Retinal pigment epithelial cell (primary cell): Measurements from ENCODE around the gene ARFGEF3.
"Not testable (repeated sequence)": the region's sequence is repeated elsewhere in the genome, so short reads cannot be mapped to it uniquely, and the experiment has no call there.

Experiments used
- DNase-seq: peaks from one replicate; pipeline ENCODE4 v3.0.0-alpha.2; 2010; ENCODE audit warnings: low read depth
- H3K4me3 ChIP-seq: 2 replicates; pipeline ENCODE4 v1.5.1; 2011; ENCODE audit warnings: mild to moderate bottlenecking, low read length, control low read depth, moderate library complexity
- TF ChIP-seq, protein P1 (sequence below): conservative IDR thresholded peaks from 2 replicates; pipeline ENCODE4 v1.5.1; 2011; ENCODE audit warnings: low read depth, low read length, control low read depth, inconsistent platforms

Gene ARFGEF3

DNA sequence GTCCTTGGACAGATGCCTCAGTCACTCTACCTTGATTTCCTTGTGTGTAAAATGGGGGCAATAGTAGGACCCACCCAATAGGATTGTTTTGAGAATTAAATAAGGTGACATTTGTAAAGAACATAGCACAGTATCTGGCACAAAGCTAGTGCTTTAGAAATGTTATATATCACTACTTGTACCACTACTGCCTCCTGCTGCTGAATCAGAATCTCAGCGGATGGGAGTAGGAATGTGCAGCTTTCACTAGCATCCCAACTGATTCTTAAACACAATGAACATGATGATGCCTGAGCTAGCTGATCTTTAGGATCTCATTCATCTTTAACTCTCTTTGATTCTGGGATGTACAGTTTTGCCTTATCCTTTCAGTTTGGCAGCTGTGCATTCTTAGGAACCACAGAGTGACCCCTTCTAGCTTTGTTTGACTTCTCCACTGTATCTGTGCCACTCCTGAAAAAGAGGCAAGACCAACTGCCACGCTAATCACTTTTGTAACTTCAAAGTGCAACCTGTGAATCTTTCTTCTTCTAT is 49.4 kb downstream of the ARFGEF3 start:
- TF ChIP-seq, protein P1, sequence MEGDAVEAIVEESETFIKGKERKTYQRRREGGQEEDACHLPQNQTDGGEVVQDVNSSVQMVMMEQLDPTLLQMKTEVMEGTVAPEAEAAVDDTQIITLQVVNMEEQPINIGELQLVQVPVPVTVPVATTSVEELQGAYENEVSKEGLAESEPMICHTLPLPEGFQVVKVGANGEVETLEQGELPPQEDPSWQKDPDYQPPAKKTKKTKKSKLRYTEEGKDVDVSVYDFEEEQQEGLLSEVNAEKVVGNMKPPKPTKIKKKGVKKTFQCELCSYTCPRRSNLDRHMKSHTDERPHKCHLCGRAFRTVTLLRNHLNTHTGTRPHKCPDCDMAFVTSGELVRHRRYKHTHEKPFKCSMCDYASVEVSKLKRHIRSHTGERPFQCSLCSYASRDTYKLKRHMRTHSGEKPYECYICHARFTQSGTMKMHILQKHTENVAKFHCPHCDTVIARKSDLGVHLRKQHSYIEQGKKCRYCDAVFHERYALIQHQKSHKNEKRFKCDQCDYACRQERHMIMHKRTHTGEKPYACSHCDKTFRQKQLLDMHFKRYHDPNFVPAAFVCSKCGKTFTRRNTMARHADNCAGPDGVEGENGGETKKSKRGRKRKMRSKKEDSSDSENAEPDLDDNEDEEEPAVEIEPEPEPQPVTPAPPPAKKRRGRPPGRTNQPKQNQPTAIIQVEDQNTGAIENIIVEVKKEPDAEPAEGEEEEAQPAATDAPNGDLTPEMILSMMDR: peak; percentile 19
- DNase-seq: no peak

DNA sequence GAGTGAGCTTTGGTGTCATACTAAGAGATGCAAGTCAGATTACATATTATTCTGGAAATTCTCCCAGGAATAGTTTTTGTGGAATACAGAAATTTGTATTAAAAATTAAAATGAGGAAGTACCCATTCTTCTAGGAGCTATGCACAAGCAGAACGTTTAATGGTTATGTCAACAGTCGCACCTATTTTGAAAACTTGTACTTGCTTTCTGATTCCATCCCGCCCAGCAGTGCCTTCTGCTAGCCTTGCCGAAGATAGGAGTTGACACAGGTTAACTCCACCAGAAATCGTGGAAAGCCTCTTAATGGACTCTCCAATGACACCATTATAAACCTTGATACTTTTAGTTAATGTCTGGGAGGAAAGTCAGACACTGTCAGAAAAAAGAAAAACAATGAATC is 49.9 kb downstream of the ARFGEF3 start:
- H3K4me3 ChIP-seq: no peak overlapping the region
- TF ChIP-seq, protein P1: no peak
- no peak for DNase-seq

More for the DNA sequence above, 49.4 kb downstream of the ARFGEF3 start:
- H3K4me3 ChIP-seq: no peak overlapping the region

DNA sequence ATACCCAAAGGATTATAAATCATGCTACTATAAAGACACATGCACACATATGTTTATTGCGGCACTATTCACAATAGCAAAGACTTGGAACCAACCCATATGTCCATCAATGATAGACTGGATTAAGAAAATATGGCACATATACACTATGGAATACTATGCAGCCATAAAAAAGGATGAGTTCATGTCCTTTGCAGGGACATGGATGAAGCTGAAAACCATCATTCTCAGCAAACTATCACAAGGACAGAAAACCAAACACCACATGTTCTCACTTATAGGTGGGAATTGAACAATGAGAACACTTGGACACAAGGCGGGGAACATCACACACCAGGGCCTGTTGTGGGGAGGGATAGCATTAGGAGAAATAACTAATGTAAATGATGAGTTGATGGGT is 50.8 kb downstream of the ARFGEF3 start:
- DNase-seq, H3K4me3 ChIP-seq: not testable (repeated sequence)

DNA sequence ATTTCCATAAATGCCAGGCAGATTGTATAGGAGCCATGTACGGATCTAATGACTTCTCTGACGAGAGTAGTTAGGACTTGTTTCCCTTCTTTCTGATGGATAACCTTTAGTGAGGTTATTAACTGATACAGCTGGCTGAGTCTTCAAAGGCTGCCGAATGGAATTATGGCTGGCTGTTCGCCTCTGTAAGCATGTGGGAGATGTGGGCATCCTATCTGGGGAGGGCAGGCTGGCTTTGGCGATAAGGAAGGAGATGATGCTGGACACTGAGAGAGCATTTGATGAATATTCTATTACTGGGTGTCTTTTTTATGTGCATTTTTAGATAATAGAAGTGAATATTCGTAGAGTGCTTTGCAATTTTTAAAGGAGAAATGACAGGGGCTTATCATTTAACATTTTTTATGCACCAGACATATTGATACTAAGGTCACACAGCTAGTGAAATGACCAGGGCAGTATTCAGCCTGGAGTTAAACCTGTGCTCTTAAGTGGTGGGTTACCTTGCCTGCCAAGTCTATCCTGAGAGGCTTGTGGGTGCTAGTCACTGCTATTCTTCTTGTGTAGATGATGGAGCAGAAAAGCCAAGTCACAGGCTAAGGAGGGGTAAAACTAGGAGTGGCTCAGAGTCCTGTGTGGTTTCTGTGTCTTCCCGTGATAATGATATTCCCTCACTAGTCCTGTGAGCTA is 53.5 kb downstream of the ARFGEF3 start:
- TF ChIP-seq, protein P1: no peak
- H3K4me3 ChIP-seq: no peak overlapping the region
- no peak for DNase-seq

DNA sequence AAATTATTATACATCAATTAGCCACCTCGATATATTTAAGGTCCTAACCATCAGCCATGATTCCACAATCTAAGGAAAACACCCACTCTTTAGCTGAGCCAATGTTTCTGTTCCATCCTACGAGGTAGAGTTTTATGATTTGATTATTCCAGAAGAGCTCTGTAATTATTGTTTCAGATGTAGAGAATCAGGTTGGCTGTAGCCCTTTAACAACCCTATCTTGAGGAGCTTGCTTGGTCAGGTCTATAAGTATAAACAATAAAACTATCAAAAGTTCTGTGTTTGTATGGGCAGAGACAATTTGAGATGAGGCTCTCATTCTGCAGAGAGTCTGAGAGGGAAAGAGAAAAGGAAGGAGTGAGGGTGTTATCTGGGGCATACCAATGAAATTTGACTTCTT is 56.7 kb downstream of the ARFGEF3 start, which contains the start of gene PBOV1:
PBOV1 (minus strand) TSS at position 43 of the 400 bp plus-strand sequence. CDS start 96 bp downstream, outside the sequence.
- DNase-seq: no peak
- TF ChIP-seq, protein P1: no peak
- H3K4me3 ChIP-seq: no peak within 1 kb of the TSS

DNA sequence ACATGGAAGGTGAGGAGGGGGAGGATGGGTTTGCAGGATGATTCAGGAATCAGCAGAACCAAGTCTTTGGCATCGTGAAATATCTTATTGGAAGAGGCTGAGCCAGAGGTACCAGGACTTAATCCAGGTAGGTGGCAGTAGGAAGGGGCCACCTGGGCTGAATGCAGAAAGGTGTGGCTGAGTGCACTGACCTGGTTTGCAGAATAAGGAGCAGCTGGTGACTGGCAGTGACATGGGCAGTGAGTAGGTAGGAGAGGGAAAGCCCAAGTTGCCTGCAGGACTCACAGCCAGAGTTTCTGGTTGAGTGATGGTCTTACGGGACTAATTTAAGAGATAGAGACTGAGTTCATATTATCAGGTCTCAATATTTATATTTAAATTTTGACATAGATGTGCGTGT is 57.7 kb downstream of the ARFGEF3 start:
- no peak for DNase-seq
- TF ChIP-seq, protein P1: no peak
- H3K4me3 ChIP-seq: no peak overlapping the region

DNA sequence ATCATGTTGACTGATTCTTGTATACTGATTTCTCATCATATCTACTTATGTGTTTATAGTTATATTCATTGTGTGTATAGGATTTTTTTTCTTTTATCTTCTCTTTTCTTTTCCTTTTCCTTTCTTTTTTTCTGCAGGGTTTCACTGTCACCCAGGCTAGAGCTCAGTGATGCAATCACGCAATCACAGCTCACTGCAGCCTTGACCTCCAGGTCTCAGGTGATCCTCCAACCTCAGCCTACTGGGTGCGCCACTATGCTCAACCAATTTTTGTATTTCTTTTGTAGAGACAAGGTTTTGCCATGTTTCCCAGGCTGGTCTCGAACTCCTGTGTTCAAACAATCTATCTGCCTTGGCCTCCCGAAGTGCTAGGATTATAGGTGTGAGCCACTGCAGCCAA is 58.2 kb downstream of the ARFGEF3 start:
- TF ChIP-seq, protein P1: no peak
- DNase-seq: no peak
- H3K4me3 ChIP-seq: no peak overlapping the region
